NAMALWA (cell line): ENCODE results near the gene C10orf53.

Experiments used
- DNase-seq: peaks from one replicate; pipeline ENCODE4 v3.0.0-alpha.2; 2015; ENCODE audit warnings: low spot score

The C10orf53 gene, protein sequence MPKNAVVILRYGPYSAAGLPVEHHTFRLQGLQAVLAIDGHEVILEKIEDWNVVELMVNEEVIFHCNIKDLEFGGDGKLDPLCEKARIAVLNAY

GRCh38 chr10:49679480-49679893 lies at the start of gene C10orf53:
Gene C10orf53, plus strand, starts transcription at chr10:49679651. Its CDS starts 47 bp downstream, at chr10:49679698.
- DNase-seq: no peak

DNA sequence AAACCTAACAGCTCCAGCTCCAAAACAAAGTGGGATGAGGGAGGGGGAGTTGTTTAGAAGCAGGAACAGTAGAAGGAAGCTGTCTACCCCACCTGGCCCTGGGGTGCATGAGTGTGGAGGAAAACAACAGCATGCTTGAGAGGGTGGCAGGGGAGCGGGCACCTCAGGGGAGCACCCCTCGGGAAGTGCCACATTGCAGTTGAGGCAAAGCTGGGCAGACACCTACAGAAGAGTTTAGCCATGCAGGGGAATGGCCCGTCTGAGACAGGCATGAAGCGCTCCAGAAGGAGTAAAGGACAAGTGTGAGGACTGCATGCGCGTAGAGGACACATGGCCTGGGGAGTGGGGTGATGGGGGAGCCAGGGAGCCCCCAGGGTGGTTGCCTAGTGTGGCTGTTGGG lies 47.5 kb upstream of the C10orf53 start:
- DNase-seq: no peak

- DNase-seq: no peak
These were observed 46.8 kb upstream of the C10orf53 start for GRCh38 chr10:49632406-49633317.

GRCh38 chr10:49633327-49634068 lies 46.0 kb upstream of the C10orf53 start:
- DNase-seq: no peak

GRCh38 chr10:49634069-49634660 lies 45.3 kb upstream of the C10orf53 start:
- no peak for DNase-seq

- no peak for DNase-seq
These were observed 37.1 kb upstream of the C10orf53 start for GRCh38 chr10:49642311-49642710.

- no peak for DNase-seq
These were observed 36.0 kb upstream of the C10orf53 start for GRCh38 chr10:49643241-49644034.

- DNase-seq: no peak
These were observed 35.3 kb upstream of the C10orf53 start for GRCh38 chr10:49644035-49644646.

- DNase-seq: no peak
These were observed 34.0 kb upstream of the C10orf53 start for GRCh38 chr10:49645417-49645816.

GRCh38 chr10:49645871-49646870 lies 33.3 kb upstream of the C10orf53 start:
- no peak for DNase-seq

GRCh38 chr10:49647554-49647953 lies 31.9 kb upstream of the C10orf53 start:
- no peak for DNase-seq

- no peak for DNase-seq
These were observed 31.3 kb upstream of the C10orf53 start for GRCh38 chr10:49647985-49648795.

DNA sequence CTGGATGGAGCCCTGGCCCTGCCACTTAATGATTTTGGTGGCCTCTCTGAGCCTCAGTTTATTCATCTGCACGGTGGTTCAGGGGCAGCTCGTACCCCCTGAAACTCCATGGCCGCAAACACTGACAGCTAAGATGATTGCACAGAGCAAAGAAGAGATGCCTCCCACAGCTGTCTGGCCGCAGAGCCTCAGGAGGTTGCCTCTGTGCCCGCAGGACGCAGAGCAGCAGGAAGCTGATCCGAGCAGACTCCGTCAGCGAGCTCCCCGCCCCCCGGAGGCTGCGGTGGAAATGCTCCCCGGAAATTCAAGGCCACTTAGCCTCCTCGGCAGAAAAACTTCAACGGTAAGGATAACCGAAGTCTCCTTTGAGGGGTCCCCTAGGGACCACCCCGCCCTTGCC lies 30.2 kb upstream of the C10orf53 start:
- no peak for DNase-seq

DNA sequence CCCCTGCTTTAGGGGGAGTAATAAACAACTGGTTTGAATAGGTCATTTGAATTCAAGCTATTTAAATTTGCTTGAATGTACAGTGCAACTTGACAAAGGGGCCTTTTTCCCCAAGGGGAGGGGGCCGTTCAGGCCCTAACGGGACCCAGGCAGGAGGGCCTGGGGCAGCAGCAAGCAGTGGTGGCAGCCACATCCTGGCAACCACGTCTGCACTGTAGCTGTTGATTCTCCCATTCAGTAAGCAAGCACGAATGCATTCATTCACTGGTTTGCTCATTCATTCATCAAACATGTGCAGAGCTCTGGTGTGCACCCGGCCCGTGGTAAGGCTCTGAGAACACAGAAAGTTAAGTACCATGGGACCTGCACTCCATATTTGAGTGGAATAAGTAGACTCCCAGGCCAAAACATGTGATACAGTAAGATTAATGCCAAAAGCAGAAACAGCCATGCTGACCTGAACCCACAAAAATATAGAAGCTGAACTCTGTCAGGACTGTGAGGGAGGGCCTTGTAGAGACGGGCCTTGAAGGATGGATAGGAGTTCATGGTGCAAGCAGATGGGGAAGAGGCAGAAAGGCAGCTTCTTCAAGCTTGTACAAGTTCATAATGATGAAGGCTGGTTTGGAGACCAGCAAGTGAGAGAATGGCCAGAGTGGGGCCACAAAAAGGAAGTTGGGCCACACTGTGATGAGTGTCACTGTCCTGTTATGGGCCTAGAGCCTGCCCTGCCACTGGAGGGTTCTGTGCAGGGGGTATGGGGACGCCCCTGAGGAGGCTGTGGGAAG lies 29.3 kb upstream of the C10orf53 start:
- no peak for DNase-seq

GRCh38 chr10:49650724-49651034 lies 28.8 kb upstream of the C10orf53 start:
- no peak for DNase-seq

DNA sequence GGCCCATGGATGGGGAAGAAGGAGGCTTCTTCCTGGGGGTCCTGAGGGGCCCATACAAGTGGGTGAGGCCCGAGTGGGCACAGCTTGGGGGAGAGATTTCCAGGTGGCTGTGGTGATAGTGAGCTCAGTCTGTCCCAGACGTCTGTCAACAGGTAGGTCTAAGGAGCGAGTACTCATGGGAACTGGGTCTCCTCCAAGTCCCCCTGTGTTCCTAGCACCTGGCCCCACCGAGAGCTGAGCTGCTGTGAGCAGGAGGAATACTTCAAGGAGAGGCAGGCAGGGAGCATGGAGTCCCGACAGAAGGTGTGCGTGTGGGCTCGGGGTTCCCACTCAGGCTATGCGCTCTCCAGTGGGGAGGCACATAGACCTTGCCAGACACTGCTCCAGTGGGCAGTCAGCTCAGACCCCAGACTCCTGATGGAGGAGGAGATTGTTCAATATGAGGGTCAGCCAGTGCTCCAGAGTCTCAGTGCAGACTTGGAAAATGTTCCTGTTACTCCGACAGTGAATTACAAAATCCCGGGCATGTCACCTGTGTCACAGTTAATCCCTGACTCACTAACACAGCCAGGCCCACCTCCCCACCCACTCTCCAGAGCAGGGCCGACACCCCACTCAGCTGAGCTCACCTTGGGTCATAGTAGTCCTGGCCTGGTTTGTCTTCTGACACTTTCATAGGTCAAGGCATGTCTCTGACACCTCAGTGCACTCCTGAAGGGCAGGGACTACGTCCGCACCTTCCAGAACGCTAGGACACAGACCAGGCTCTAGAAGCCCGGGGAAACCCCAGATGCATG lies 28.2 kb upstream of the C10orf53 start:
- DNase-seq: no peak

DNA sequence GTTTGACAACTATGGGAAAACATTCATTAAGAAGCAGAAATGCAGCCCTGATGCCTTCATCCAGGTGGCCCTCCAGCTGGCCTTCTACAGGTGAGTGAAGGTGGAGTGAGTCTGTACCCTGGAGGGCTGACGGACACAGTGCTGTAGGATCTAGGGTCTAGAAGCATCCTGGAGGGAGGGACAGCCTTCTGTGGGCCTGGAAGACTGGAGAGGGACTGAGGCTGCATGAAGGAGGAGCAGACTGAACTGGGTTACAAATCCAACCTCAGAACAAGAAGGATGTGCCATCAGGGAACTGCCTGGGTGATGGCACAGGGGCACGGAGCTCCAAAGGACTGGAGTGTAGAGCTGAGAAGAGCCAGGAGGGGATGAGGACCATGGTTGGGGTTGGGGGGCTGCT lies 27.5 kb upstream of the C10orf53 start:
- no peak for DNase-seq
